Medulla oblongata (tissue), 1 donor: ENCODE results near the gene OMA1.

Source experiments
- DNase-seq: peaks from one replicate; pipeline ENCODE4 v3.0.0-alpha.2; 2015; ENCODE audit errors: extremely low spot score

OMA1 gene

GRCh38 chr1:58459911-58460310 is 86.6 kb downstream of the OMA1 start:
- DNase-seq = no peak

DNA sequence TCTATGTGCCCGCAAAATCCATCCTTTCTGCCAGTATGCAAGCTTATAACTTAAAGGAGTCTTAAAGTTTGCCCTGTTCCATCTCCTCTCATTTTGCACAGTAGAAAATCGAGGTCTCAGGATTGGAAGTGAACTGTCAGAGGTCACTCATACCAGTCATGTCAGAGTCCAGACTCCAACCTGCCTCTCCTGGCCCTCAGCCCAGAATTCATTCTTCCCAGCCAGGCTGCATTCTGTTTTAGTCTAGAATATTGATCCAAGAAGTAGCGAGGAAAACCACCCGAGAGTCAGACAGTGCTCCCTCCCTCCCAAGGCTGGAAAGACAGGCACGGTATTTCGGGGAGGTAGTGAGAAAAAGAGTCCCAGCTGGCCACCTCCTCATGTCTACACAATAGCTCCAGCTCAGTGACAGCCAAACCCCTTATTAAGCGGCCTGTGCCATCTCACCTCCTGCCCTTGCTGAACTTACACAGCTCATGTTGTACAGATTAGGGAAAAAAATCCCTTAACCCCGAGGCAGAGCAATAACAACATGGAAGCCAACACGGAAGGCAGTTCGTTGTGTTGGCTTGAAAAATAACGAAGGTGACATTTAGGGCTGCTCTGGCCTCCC is 89.4 kb downstream of the OMA1 start:
- DNase-seq = no peak

DNA sequence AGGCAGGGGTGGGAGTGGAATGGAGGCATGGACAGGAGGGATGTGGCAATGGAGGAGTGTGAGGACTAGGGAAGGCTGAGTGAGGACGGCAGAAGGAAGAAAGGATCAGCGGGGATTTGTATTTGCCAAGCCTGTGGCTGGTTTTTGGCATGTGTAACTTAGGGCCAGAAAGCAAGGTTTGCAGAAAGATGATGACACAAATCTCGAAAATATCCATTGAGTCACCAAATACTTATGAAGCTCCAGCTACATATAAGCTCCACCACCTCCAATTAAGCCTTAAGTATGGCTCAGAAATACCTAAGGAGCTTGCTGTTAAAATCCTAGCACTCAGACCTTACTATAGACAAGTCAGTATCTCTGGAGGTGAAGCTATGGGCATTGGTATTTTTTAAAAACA is 90.1 kb downstream of the OMA1 start:
- no peak for DNase-seq

DNA sequence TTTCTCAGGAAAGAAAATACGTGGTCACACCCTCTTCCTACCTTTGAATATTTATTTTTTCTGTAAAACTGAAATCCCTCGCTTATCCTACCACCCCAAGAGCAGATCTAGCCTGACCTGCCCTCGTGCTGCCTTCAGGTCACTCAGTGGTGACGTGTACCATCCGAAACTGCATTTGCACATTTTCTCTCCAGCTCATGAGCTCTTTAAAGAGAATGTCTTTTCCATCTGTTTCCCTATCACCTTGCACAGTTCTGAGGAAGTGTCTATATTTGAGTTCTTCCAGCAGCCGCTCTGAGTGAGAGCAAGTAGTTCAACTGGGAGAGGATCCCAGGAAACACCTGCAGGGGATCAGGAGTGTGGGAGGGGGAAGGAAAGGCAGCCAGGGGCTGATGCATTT is 91.7 kb downstream of the OMA1 start:
- DNase-seq = no peak

GRCh38 chr1:58454385-58454784 is 92.1 kb downstream of the OMA1 start:
- DNase-seq = no peak

DNA sequence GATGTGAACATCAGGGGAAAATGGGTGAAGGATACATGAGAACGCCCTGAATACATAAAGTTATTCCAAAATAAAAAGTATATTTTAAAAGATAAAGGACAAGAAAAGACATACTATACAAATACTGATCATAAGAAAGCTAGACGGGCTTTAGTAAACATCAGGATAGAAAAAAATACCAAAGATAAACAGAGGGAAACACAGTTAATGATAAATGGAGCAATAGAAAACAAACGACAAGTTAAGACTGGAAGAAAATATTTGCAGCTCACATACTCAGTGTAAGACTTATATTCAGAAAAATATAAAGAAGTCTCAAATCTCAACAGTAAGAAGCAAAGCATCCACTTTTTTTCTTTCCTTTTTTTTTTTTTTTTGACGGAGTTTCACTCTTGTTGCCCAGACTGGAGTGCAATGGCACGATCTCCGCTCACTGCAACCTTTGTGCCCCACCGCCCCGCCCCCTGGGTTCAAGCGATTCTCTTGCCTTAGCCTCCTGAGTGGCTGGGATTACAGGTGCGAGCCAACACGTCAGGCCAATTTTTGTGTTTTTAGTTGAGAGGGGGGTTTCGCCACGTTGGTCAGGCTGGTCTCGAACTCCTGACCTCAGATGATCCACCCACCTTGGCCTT is 94.8 kb downstream of the OMA1 start:
- no peak for DNase-seq

DNA sequence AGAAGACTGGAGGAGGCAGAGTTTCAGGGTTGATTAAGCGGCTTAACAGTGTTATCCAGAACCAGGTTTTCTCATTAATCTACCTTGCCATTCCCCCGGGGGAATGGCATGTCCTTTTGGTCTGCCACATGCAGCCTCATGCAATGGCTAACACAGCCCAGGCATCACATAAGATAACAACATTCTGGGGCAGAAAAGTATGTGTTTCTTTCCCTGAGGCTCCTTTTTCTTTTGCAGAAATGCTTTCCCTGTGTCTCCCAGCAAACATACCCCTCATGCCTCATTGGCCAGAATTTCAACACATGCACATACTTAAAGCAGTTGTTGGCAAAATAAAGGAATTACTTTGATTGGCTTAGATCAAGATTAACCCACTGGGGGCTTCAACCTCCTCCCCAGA is 98.6 kb downstream of the OMA1 start:
- no peak for DNase-seq

DNA sequence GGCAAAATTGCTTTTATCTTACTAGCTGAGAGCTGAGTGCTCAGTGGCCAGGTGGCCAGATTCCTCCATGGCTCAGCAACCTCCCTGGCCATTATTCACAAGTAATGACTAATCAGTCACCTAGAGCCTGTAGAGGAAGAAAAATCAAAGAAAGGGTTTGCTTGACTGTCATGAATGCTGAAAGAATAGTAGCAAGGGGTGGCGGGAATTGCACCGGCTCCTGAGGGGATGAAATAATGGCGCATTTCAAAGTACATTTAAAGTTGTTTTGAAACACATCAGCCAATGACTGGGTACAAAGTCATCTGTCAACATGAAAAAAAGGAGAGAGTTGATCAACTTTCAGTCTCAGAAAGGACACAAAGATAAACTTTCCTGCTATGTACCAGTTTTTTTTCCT is 99.5 kb downstream of the OMA1 start:
- DNase-seq = no peak

GRCh38 chr1:58446368-58446767 is 100.2 kb downstream of the OMA1 start:
- DNase-seq = no peak

GRCh38 chr1:58443986-58444868 is 102.3 kb downstream of the OMA1 start:
- no peak for DNase-seq

- DNase-seq = no peak
These were observed 104.4 kb downstream of the OMA1 start for GRCh38 chr1:58442114-58442513.

DNA sequence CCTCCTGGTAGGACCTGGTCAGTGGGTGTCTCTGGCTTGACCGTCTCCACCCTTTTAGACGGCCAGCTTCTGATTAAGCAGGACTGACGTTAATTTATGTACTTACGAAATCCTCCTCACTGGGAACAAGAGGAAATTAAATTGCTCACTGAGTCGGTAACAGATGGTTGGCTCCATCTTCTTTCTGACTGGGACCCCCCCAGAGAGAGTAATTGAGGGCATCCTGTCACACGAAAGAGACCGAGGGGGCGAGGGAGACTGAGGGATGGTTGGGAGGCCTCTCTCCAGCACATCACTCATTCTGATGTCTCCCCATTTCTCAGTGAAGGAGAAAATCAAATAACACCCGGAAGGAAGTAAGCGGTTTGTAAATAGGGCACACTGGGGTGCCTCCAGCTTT is 104.8 kb downstream of the OMA1 start:
- DNase-seq = no peak

- DNase-seq = no peak
These were observed 105.8 kb downstream of the OMA1 start for GRCh38 chr1:58440696-58441095.

GRCh38 chr1:58439946-58440345 is 106.6 kb downstream of the OMA1 start:
- no peak for DNase-seq

DNA sequence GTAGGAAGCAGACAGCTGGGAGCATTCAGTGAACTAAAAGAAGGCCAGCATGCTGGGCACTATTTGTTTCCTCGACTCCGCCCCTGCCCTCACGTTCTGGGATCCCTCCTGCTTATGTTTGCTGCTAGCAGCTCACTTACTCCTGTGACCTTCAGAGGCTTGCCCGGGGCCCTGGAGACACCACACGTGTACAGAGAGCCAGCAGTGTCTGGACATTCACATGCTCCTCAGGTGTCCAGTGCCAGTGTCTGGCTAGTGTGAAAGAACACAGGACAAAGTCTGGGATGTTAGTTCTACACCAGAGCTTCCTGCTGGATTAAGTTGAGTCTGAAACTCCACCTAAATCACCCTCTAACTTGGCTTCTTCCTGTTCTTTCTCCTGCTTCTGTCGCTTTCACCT is 108.1 kb downstream of the OMA1 start:
- no peak for DNase-seq

GRCh38 chr1:58437623-58438022 is 108.9 kb downstream of the OMA1 start:
- DNase-seq = no peak

DNA sequence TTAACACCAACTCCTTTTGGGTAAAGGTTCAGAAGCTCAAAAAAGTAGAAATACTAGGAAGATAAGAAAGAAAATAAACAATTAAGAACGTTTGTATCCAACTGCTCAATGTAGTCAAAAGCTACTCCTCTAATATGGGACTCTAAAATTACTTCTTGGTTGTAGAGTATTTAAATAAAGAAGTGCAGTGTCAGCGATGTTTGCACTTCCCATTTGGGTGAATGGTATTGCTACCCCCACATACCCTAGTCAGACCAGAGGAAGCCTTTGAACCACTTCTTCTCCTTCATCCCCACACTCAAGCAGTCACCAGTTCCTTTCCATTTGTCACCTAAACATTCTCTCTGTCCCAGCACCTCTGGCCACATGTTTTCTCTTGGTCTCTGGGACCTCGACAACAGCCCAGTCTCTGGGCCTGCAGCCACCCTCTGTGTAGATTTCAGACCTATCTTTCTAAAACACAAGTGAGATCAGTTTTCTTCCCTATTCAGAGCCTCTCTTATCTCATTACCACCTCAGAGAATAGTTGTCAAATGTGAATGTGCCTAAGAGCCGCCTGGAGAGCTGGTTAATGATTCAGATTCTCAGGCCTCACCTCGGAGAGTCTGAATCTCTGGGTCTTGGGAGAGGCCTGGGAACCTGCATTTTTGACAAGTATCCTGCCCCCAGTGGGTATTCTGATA is 109.8 kb downstream of the OMA1 start:
- no peak for DNase-seq

DNA sequence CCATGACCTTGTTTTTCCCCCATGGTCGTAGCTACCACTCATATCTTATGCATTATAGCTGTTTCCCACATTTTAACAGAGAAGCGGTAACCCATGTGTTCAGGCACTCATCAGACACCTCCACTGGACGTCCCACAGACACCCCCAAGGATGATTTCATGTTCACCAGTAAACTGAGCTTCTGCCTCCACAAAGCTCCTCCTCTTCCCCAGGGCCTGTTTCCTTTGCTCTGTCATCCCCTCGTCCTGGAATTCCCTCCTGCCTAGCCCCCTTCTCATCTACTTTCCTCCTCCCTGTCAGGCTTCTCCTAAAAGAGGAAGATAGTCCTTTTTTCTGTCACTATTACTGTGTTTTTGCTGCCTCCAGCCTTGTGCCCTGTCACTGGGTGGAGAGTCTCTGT is 111.2 kb downstream of the OMA1 start:
- no peak for DNase-seq

GRCh38 chr1:58434607-58435006 is 111.9 kb downstream of the OMA1 start:
- no peak for DNase-seq

GRCh38 chr1:58434181-58434580 is 112.3 kb downstream of the OMA1 start:
- DNase-seq = no peak

DNA sequence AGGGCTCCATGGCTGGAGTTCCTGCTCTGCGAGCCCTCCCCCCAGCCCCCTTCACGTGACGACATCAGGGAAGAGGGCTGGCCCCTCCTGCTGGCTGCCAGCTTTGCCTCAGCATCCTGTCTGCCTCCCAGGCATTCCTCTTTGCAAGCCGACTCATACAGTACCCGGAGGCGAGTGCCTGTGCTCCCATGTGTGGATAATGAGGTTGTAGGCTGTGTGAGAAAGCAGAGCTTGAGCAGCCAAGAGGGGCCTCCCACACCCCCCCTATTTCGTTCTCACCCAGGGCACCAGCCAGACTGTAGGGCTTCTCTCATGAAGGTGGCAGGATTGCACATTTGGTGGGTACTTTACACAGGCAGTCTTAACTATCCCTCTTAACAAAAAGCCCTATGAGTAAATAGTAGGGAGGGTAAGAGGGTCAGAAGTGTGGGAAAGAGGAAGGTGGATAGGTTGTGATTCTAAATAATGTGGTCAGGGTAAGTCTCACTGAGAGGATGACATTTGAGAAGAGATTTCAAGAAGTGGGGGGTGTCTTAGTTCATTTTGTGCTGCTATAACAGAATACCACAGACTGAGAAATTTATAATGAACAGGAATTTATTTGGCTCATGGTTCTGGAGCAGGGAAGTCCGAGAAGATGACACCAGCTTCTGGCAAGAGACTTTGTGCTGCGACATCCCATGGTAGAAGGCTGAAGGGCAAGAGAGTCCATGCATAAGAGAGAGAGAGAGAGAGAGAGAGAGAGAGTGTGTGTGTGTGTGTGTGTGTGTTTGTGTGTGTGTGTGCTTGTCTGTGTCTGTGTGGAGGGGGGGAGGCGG is 113.5 kb downstream of the OMA1 start:
- DNase-seq = no peak
